K562 (cell line): ENCODE results near the gene CD22. TPM values are rescaled to one million over a fixed set of nuclear protein-coding genes. Genes with fewer than 3 reads are reported as not detected.

Experiments used
- ATF1 ChIP-seq, 2 experiments: fragments of 450-650 bp in 1 of 2; IDR thresholded peaks; 2 replicates each; pipeline ENCODE4 v1.6.1; 2016; ENCODE audit warnings: missing compliant biosample characterization in 1 of 2, missing genetic modification characterization in 1 of 2
- CSDE1 ChIP-seq, 2 experiments: fragments of 450-650 bp; IDR thresholded peaks; 2 replicates each; pipeline ENCODE4 v1.6.1; 2016; ENCODE audit warnings: mild to moderate bottlenecking in 1 of 2
- EHMT2 ChIP-seq: fragments of 450-650 bp; IDR thresholded peaks from 2 replicates; pipeline ENCODE4 v1.6.1; 2018; ENCODE audit warnings: antibody characterized with exemption
- FOXA3 ChIP-seq, 2 experiments: fragments of 450-650 bp in 1 of 2; sonication (generic) in 1 of 2; formaldehyde crosslinking; IDR thresholded peaks in 1 of 2; conservative IDR thresholded peaks in 1 of 2; 2 replicates each; pipeline versions ENCODE4 v1.4.0 to v1.8.0; 2020 to 2022; ENCODE audit warnings: mild to moderate bottlenecking in 2 of 2, missing genetic modification reagents in 1 of 2
- NR4A1 ChIP-seq, 2 experiments: fragments of 250-450 bp in 1 of 2; fragments of 450-650 bp in 1 of 2; sonication (Bioruptor Pico) in 1 of 2; IDR thresholded peaks; 2 replicates each; pipeline versions ENCODE4 v1.4.0 to v1.6.1; 2016 to 2020; ENCODE audit warnings: mild to moderate bottlenecking in 2 of 2, missing compliant biosample characterization in 1 of 2, missing genetic modification characterization in 1 of 2, moderate library complexity in 1 of 2
- SMAD4 ChIP-seq: fragments of 250-450 bp; sonication (Bioruptor Pico); conservative IDR thresholded peaks from 2 replicates; pipeline ENCODE4 v1.8.0; 2021; ENCODE audit warnings: inconsistent platforms, mild to moderate bottlenecking, moderate library complexity
- ZNF699 ChIP-seq: fragments of 250-450 bp; sonication (Bioruptor Pico); IDR thresholded peaks from 2 replicates; pipeline ENCODE4 v1.8.0; 2021; ENCODE audit warnings: mild to moderate bottlenecking, moderate library complexity; ENCODE audit not compliant: insufficient replicate concordance
- polyA plus RNA-seq, 8 experiments: library from polyadenylated mRNA; depleted of rRNA in 4 of 8; stranded (reverse) in 5 of 8; unstranded in 3 of 8; fragments of >200 nt; fragmentation: Nextera tagmentation in 2 of 8; fragmentation: Illumina TruSeq in 1 of 8; extraction: Ambion mirVana in 2 of 8; extraction: Trizol in 1 of 8; gene quantifications; 2 replicates each; pipeline versions ENCODE4 v1.2.1 to v1.2.3, GENCODE V29; 2011 to 2014; ENCODE audit warnings: inconsistent platforms in 1 of 8, missing spikeins in 1 of 8
- total RNA-seq, 7 experiments: library from RNA; depleted of rRNA in 6 of 7; stranded (reverse); fragments of >200 nt in 6 of 7; fragmentation: Illumina TruSeq in 2 of 7; extraction: Trizol in 2 of 7; gene quantifications; 2 replicates each; pipeline versions ENCODE4 v1.2.1 to v1.2.3, GENCODE V29; 2011 to 2021; ENCODE audit warnings: low replicate concordance in 1 of 7
- TF ChIP-seq, protein P1 (sequence below): fragments of 450-650 bp; conservative IDR thresholded peaks from 2 replicates; pipeline ENCODE4 v1.6.1; 2016; ENCODE audit warnings: missing genetic modification characterization, low read depth, mild to moderate bottlenecking, control low read depth, missing compliant biosample characterization
- TF ChIP-seq, protein P2 (sequence below), 2 experiments: IDR thresholded peaks; 2 replicates each; pipeline ENCODE4 v1.6.1; 2011; ENCODE audit warnings: borderline replicate concordance in 1 of 2, control low read depth in 1 of 2, low read depth in 1 of 2, low read length in 1 of 2, mild to moderate bottlenecking in 1 of 2, mixed read lengths in 1 of 2, moderate library complexity in 1 of 2; ENCODE audit not compliant: insufficient read depth in 1 of 2, insufficient read length in 1 of 2, poor library complexity in 1 of 2, severe bottlenecking in 1 of 2; ENCODE audit errors: extremely low read depth in 1 of 2
- TF ChIP-seq, protein P3 (sequence below): fragments of 250-450 bp; sonication (Bioruptor Pico); IDR thresholded peaks from 2 replicates; pipeline ENCODE4 v1.4.0; 2020; ENCODE audit warnings: mild to moderate bottlenecking, moderate library complexity, borderline replicate concordance

Gene CD22
- total and polyA plus RNA-seq, 9 of the 15 experiments (the other 6 are each of a cell fraction or from before 2014, with no cell fraction given), result 0.29 to 5.0 (median 3.5) TPM

DNA sequence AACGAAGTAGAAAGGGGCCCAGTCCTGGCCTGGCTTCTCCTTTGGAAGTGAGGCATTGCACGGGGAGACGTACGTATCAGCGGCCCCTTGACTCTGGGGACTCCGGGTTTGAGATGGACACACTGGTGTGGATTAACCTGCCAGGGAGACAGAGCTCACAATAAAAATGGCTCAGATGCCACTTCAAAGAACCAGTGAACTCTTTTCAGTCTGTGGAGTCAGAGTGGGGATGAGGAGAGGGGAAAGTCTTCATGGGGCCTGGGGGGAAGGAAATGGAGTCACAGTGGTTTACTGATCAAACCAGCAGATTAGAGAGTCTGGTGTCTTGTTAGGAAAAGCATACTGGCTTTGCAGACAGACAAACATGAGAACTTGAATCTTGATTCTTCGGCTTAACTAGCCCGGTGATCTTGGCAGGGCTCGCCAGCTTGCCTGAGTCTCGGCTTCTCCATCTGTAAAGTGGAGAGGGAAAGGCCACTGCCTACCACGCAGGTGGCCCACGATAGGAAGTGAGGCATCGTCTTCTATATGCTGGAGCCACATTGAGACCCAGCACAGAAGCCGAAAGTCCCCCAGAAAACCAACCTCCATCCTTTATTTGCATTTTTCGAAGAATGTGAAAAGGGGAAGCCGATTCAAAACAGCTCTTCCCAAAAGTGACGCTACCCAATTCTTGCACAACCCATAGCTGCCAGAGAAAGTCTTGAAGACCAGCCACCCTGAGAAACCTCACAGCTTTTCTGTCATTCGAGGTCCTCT is 18.4 kb downstream of the CD22 start, which contains the start of gene FFAR1 (continued):
- no peak for TF ChIP-seq FOXA3 (CRISPR knock-in tag; conservative IDR thresholded peaks at IDR 0.05 in 1 of 2, IDR thresholded peaks at IDR 0.05 in 1 of 2)
- no peak for TF ChIP-seq EHMT2
- TF ChIP-seq ZNF699 (CRISPR knock-in tag), result no peak
- TF ChIP-seq NR4A1 (CRISPR knock-in tag; IDR thresholded peaks at IDR 0.05), result no peak
- TF ChIP-seq NR4A1 (tag; IDR thresholded peaks at IDR 0.05), result 0 out of 2 replicates have a peak, but pooled peaks have one; percentile 50
- TF ChIP-seq, protein P1, sequence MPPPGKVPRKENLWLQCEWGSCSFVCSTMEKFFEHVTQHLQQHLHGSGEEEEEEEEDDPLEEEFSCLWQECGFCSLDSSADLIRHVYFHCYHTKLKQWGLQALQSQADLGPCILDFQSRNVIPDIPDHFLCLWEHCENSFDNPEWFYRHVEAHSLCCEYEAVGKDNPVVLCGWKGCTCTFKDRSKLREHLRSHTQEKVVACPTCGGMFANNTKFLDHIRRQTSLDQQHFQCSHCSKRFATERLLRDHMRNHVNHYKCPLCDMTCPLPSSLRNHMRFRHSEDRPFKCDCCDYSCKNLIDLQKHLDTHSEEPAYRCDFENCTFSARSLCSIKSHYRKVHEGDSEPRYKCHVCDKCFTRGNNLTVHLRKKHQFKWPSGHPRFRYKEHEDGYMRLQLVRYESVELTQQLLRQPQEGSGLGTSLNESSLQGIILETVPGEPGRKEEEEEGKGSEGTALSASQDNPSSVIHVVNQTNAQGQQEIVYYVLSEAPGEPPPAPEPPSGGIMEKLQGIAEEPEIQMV (tag), result peak; percentile 71
- no peak for TF ChIP-seq CSDE1 (IDR thresholded peaks at IDR 0.05)
- TF ChIP-seq ATF1 (CRISPR knock-in tag; IDR thresholded peaks at IDR 0.05), result no peak
- TF ChIP-seq ATF1 (tag; IDR thresholded peaks at IDR 0.05), result no peak
- TF ChIP-seq, protein P2, sequence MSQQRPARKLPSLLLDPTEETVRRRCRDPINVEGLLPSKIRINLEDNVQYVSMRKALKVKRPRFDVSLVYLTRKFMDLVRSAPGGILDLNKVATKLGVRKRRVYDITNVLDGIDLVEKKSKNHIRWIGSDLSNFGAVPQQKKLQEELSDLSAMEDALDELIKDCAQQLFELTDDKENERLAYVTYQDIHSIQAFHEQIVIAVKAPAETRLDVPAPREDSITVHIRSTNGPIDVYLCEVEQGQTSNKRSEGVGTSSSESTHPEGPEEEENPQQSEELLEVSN (IDR thresholded peaks at IDR 0.05; ENCODE audit: borderline replicate concordance in 1 of 2, extremely low read depth in 1 of 2, insufficient read depth in 1 of 2, insufficient read length in 1 of 2, low read depth in 1 of 2, low read length in 1 of 2, poor library complexity in 1 of 2, severe bottlenecking in 1 of 2), result no peak
- TF ChIP-seq, protein P3, sequence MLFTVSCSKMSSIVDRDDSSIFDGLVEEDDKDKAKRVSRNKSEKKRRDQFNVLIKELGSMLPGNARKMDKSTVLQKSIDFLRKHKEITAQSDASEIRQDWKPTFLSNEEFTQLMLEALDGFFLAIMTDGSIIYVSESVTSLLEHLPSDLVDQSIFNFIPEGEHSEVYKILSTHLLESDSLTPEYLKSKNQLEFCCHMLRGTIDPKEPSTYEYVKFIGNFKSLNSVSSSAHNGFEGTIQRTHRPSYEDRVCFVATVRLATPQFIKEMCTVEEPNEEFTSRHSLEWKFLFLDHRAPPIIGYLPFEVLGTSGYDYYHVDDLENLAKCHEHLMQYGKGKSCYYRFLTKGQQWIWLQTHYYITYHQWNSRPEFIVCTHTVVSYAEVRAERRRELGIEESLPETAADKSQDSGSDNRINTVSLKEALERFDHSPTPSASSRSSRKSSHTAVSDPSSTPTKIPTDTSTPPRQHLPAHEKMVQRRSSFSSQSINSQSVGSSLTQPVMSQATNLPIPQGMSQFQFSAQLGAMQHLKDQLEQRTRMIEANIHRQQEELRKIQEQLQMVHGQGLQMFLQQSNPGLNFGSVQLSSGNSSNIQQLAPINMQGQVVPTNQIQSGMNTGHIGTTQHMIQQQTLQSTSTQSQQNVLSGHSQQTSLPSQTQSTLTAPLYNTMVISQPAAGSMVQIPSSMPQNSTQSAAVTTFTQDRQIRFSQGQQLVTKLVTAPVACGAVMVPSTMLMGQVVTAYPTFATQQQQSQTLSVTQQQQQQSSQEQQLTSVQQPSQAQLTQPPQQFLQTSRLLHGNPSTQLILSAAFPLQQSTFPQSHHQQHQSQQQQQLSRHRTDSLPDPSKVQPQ (CRISPR knock-in tag), result no peak
- no peak; the same call in 1 of the 2 replicates for TF ChIP-seq SMAD4 (CRISPR knock-in tag)
